Eye (tissue), 1 donor: ENCODE results near the gene CATSPERB.
"Not testable (repeated sequence)": the region's sequence is repeated elsewhere in the genome, so short reads cannot be mapped to it uniquely, and the experiment has no call there.

Experiments used
- DNase-seq: peaks from one replicate; pipeline ENCODE4 v3.0.0-alpha.2; 2015

The CATSPERB gene, protein sequence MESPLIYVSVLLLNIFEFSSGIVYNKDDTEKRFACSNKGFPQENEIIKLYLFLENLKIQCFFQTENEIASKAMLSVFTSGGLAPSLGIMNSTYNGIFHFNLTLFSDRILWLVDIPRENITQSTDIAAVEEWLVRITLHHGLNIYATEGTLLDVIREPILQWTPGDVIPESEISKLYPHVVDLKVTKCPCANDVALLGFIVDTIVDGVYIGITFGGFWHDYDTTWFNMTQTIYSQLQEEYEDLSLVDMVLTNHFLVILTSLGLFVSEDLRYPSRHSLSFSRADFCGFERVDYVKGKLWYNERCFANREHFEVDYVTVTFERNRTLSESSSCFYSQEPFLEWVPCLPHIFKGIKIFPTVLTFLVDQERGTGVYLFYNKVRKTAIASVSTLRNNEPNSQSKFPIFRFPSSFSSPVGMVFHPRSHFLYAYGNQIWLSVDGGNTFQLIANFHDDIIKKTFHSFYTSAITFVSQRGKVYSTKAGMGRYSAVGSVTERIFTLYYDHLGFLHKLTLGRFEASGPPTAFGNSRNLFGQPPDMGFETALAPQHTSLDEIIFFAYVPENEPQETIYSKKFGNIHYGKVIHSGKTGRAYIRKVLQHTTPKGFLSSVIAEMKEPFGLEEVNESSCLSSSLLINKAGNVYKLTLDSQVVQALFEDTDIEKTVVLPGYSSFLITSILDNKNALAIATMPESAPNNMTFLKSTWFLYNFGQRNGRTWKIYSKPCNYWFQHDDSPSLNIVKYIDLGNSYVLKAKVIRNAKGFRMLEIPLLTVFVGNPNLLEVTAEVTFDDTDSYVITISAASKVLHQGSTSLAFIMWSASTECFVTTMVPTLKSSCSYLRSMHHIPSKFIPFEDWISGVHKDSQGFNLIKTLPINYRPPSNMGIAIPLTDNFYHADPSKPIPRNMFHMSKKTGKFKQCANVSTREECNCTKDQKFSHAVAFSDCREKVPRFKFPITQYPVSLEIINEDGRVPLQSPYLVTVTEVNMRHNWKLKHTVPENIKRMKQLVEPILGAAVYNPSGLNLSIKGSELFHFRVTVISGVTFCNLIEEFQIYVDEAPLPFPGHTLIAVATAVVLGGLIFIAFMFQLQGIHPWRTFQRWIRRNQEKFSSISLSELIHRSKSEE

DNA sequence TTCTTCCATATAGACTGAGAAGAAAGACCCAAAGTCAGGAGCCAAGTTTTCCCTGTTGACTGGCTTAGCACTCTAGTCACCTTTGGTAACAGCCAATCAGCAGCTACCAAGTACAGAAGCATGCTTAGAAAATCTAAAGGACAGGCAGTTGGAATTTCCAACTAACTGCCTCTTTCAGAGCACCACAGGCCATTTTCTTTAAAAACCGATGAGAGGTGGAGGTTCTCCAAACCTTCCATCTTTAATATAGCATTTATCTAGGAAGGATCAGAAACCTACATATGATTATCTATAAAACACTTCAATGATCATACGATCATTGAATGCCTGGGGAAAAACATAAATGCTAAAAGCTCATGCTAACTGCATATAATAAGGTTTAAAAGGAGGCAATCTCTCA is at the start of gene CATSPERB:
CATSPERB (minus strand) TSS at position 101 of the 400 bp plus-strand sequence. CDS start 2,607 bp downstream, outside the sequence.
- no peak for DNase-seq

DNA sequence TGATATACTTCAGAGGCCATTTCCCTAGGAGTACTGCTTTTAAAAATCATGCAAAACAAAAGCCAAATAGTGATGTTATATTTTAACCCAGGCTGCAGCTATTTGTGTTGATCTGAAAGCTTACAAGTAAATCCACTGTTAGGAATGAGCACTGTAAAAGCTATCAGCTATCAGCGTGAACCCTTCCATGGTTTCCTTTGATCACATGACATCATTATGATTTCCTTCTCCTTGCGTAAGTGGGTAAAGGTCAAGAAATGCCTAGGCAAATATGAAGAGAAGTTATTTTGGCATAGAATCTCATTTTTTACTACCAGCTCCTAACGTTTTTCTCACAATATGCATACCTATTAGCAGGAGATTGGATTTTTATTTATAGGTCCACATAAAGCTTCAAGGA is 48.6 kb upstream of the CATSPERB start:
- no peak for DNase-seq

DNA sequence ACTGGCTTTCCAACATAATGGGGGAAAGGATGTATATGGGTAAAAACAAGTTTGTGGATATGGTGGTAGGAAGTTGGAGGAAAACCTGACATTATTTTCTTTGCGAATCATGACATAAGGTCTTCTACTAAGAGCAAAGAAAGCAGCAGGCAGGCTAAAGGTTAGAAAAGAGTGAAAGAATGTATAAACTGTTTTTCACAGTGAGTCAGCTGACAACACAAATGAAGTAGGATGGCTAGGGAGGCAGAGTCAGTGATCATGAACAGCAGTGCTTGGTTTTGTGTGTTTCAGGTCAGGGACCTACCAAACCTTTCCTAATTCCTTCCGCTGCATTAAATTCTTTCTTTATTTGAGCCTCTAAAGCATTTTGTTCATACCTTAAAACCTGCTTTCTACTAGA is 46.3 kb upstream of the CATSPERB start:
- no peak for DNase-seq

DNA sequence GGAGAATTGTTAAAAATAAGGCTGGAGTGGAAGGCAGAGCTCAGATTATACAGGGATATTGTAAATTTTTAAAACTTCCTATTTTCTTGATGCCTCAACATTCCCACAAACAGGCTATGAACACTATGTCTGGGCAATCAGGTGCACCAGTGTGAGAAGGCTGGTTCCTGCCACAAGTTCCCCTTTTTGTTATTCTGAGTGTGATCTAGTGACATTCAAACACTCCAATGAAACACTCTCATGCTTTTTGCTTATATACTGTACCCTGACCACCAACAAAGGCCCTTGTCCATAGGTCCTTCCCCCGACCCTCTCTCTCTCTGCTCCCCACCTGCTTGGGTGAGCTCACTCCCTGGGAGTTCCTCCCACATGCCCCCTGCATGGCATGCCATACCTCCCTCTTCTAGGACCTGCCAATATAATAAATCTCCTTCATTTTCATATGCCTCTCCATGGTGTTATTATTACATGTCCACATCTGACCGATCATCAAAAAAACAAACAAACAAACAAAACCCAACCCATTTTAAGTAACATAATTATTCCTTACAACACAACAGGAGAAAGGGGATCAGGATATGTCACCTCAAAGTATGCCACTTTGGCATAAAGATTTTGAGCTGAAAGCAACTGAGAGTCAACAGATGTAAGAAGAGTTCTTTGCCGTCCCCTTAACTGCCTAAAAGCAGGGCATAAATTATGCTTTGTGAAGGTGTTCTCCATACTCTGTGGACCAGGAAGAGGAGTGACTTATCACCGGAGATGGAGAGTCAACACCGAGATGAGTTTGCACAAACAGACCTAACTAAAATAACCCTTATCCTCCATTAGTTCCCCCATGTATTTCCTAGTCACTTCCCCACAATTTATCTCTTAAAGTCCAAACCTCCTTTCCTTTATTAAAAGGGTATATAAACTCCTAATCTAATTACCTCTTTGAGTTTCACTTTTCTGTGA is 42.5 kb upstream of the CATSPERB start:
- no peak for DNase-seq

DNA sequence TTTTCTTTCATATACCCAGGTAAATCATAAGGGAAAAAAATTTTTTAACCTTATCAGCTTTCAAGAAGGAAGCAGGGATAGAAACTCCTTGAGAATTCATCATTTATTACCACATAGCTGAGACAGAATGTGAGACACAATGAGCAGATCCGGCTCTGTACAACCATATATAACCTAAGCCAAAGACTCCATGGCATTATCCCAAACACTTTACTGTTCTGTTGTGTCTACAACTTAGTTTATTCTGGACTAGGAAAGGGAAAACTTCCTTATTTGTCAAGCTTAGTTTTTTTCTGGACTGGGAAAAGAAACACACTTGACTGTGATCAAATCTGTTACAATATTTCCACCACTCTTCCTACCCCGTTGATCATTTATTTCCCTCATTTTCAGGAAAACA is 38.3 kb upstream of the CATSPERB start:
- DNase-seq, result no peak

DNA sequence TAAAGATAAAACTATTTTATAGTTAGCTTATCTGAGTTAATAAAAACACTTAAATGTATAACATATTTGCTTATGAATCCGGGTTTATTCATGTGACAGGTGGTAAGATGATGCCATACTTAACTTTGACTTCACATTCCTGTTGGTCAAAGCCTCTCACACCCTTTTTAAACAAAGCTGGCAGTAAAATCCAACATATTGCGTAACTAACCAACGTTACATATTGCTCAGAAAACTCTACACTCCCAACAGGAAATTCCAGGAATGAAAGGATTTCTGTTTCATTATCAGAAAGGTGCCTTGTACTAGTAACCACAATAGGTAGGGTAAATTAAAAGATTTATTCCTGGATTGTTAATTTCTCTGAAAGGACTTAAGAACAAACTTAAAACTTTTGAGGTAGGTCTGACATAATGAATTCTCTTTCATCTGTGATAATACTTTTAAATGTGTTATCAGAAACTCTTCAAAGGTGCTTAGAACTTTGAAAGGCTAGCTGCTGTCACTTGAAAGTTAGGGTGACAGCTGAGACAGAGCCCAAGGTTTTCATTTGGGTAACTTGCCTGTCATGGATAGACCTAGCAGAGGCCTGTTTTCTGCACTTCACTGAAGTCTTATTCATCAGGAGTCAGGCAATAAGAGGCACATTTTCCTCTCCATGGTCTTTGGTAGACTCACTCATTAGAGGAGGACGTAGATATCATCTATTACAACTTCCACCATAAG is 23.8 kb upstream of the CATSPERB start:
- no peak for DNase-seq

DNA sequence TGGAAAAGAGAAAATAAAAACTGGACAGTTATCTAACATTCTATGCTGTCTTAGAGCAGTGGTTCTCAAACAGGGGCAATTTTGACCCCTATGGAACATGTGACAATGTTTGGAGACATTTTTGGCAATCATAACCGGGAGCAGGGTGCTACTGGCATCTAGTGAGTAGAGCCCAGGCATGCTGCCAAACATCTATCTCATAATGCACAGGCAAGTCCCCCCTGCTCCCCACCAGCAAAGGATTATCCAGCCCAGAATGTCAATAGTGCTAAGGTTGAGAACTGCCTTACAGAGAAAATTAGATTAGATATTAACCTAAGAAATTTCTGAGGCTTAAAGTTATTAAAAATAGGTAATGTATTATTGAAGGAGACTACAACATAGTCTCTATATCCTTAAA is 22.9 kb upstream of the CATSPERB start:
- DNase-seq, result peak; percentile 9

DNA sequence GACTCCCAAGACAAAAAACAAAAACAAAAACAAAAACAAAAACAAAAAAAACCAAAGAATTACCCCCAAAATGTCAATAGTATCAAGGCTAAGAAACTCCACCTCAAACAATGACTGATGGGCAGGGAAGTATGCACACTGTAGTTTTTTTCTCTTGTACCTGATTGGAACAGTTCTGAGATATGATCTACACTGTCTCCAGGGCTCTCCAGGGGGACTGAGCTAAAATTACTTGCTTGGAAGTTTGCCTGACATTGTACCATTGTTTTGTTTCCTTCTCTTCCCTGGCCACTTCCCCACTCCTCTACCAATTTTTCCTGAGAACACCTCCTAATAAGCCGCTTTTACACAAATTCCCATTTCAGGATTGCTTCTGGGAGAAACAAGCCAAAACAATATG is 22.3 kb upstream of the CATSPERB start:
- DNase-seq, result no peak

DNA sequence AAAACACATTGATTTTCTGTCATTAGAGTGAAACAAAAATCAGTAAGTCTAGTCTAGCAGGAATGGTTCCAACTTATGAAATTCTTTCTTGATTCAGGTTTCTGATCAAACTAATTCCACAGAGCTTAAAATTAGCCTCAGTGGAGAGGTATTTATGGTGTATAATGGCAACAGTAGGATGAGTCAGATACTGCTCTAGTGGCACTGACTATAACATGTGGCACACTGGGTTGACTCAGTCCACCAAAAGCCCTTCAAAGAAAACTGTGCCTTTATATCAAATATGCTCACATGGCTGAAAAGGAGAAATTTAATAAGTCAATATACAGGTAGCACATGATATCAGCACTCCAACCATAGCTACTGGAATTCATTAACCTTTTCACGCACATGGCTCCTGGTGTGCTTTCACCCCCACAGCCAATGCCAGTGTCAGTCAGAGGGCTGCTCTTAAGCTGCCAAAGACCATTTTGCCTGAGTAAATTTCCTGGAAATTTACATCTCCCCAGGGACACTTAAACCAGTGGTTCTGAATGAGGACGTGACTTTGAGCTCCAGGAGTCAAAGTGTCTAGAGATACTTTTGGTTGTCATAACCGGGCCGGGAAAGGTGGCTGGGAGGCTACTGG is 21.7 kb upstream of the CATSPERB start:
- no peak for DNase-seq

DNA sequence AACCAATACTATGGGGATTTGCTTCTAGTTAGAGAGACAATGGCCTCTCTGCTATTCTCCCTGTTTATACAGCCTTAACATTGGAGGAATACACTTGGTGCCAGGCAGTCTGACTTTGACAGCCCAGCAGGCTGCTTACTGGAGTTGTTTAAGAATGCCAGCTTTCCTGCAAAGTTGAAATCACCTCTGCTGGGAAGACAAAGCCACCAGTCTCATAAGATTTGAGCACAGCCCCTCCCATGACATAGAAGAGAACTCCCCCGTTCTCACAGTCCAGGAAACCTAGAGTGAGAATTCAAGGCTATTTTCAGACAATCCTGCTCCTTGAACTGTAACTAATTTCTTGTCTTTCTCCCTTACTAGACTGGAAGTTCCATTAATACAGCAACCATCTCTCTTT is 21.1 kb upstream of the CATSPERB start:
- DNase-seq, result peak; percentile 66

DNA sequence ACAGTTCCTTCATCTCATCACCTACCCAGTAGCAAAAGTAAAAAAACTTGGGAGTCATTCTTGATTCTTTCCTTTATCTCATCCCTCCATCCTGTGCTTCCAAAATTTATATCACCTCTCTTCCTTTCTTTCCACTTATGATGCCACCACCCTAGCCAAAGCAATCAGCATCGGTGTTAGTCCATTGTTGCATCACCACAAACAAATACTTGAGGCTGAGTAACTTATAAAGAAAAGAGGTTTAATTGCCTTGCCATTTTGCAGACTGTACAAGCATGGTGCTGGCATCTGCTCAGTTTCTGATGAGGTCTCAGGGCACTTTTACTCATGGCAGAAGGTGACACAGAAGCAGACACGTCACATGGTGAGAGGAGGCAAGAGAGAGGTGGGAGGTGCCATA is 19.8 kb upstream of the CATSPERB start:
- no peak for DNase-seq

DNA sequence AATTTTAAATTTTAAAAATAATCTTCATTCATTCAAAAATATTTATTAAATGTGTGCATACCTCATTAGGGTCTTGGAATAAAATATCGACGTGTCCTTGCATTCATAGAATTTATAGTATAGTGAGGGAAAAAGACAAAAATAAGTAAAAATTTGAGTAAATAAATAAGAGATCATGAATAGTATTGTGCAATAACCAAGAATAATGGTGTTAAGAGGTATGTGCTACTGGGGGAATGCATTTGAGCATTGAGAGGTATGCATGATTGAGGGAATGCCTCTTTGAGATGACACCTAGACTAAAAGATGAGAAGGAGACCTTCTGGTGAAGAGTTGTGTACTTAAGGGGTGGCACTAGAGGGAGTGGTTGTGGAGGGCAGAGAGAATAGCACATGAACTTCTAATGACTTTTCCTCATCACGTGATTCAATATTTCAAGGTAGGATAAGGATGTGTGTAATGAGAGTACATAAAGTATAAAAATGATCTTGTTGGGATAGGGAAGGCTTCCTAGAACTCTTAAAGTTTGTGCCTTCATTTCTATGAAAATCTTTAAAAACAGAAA is 18.8 kb upstream of the CATSPERB start:
- no peak for DNase-seq

DNA sequence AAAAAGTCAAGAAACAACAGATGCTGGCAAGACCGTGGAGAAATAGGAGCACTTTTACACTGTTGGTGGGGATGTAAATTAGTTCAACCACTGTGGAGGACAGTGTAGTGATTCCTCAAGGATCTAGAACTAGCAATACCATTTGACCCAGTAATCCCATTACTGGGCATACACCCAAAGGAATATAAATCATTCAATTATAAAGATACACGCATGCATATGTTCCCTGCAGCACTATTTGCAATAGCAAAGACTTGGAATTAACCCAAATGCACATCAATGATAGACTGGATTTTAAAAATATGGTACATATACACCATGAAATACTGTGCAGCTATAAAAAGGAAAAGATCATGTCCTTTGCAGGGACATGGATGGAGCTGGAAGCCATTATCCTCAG is 18.0 kb upstream of the CATSPERB start:
- DNase-seq, result no peak

DNA sequence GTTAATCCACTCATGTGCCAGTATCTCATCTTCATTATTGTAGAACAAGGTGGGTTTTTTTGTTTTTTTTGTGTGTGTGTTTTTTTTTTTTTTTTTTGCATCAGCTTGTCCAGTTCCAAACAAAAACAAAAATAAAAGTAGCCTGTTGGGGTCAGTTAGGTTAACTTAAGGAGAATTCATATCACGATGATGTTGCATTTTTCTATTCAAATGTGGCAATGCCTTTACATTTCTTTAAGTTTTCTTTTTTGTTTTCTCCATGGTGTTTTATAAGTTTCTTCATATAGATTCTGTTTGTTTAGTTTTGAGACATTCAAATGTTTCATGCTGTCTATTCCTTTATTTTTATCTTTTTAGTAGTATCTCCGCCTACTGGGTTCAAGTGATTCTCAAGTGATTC is 16.2 kb upstream of the CATSPERB start:
- DNase-seq, result no peak

DNA sequence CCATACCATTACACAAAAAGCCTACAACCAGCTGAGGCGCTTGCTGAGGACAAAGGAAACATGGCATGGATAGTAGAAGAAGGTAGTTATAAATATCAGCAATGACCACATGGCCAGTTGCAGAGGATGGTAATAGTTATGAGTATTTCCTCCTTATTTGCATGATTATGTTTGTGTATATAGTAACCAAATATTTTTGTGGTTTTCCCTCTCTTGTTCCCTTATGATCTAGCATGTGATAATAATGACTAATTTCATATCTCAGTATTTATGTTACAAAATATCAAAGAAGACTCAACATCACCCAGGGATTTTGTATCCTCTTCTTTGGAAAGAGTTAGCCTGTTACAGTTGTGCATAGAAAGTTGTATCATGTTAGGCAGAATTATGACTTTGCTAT is 13.5 kb upstream of the CATSPERB start:
- DNase-seq, result no peak

DNA sequence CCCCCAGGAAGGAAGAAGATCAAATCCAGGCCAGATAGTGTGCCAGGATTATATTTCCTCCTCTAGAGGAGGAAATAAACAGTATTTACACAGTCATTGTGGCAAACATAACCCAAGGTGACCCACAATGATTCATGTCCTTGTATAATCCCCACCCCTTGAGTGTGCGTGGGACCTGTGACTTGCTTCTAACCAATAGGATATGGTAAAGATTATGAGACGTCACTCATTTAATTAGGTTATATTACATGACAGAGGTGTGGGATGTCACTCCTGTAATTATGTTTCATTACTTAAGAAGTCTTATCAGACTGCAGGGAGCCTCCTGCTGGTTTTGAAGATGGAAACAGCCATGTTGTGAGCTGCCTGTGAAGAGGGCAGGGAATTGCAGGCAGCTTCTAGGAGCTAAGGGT is 12.2 kb upstream of the CATSPERB start:
- DNase-seq, result no peak

DNA sequence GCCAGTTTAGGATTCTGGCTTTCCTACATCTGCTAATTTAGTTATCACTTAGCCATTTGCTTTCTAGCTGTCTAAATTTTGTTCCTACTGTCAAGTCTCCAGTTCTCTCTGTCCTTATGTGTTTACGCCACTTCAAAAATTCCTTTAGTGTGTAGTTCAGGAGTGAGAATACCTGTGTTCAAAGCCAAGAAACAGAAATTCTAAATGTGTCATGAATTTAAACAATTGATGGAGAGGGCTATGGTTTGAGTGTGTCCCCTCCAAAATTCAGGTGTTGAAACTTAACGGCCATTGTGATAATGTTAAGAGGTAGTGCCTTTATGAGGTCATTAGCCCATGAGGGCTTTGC is 11.4 kb upstream of the CATSPERB start:
- DNase-seq, result no peak

DNA sequence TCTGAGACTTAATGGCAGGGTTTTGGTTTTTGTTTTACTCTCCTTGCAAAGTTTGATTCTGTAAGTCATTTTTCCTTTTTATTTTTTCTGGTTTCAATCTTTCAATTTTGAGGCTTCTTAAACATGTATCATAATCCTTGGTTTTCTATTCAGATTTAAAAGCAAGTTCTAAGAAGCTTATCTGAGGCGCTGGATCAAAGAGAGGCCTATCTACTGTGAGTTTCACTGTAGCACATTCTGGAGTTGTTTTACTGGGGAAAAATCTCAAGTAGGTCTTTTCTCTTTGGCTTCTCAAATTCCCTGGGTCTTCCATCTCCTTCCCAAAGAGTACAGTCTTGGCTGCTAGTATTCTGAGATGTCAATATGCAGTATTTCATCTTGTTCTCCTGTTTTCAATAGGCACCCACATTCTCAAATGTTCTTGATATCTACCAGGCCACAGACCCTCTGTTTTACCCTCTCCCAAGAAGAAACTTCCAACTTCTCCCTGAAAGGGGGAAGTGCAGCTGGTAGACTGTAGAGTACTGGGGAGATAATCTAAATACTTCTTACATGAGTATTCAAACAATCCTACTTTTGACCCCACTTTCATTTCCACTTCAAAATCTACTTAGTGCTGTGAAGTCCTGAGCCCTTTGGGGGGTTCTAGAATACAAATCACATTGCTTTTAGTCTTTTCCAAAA is 10.9 kb upstream of the CATSPERB start:
- no peak for DNase-seq

DNA sequence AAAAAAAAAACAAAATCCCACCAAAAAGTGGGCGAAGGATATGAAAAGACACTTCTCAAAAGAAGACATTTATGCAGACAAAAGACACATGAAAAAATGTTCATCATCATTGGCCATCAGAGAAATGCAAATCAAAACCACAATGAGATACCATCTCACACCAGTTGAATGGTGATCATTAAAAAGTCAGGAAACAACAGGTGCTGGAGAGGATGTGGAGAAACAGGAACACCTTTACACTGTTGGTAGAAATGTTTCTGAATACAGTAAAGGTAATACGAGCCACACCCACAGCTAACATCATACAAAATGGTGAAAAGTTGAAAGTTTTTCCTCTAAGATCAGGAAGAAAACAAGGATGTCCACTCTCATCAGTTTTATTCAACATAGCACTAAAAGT is 8.0 kb upstream of the CATSPERB start:
- not testable (repeated sequence) for DNase-seq

DNA sequence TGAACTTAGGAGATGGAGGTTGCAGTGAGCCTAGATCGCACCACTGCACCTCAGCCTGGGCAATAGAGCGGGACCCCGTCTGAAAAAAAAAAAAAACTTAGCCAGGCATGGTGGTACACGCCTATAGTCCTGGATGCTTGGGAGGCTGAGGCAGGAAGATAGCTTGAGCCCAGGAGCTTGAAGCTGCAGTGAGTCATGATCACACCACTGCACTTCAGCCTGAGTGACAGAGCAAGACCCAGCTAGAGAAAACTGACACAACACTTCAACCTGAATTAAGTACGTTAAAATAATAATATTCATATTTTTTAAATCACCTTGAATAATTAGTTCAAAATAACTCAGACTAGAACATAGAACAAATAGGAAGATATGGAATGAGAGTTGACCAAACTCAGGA is 5.7 kb upstream of the CATSPERB start:
- DNase-seq, result no peak
